Measurements from ENCODE around the gene KRT222.

Gene KRT222

GRCh38 chr17:40614431-40615067 is 50.4 kb downstream of the KRT222 start:
- no peak for DNase-seq

- no peak for DNase-seq
Observed at GRCh38 chr17:40613467-40614154, 51.4 kb downstream of the KRT222 start.

DNA sequence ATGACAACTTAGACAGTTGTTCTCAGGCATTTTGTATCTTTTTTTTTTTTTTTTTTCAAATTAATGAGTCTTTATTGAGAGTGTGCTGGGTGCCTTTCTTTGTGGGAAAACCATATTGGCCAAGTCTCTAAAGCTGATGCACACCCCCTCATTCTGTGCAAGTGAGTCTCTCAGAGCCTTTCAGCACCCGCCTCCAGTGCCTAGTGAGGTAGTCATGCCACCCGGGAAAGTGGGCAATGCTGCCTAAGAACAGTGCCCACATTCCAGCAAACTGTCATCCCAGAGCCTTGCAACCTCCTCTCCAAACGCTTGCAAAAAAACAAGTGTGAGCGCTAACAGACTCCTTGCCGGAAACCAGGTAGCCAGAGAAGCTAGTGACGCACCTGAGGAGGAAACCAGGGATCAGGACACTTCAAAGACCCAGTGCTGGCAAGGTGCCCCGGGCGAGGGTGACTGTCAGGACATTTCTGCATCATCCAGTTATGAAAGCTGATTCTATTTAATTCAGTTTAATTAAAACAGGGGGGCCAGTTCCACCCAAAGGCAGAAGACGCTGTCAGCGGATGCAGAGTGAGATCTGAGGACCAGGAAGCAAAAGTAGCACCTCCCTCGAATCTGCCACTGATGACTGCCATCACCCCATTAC is 52.3 kb downstream of the KRT222 start:
- DNase-seq = peak; percentile 73

- no peak for DNase-seq
Observed at GRCh38 chr17:40611840-40612474, 53.0 kb downstream of the KRT222 start.

DNA sequence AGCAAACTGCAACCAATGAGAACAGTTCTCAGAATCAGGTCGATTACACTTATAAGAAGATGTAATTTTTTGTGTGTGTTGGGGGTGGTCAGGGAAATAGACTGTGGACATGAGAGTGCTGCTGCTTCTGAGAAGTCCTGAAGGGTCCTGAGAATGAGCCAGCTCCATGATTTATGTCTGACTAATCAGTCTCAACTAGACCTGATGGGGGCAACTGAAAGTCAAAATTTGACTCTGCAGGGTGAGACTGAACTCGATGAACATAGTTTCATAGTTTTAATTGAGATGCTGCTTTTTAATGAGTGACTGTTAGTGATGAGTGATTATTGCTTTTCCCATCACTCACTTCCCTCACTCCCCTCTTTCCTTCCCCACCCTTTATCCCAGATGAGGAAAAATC is 54.6 kb downstream of the KRT222 start:
- DNase-seq = no peak

DNA sequence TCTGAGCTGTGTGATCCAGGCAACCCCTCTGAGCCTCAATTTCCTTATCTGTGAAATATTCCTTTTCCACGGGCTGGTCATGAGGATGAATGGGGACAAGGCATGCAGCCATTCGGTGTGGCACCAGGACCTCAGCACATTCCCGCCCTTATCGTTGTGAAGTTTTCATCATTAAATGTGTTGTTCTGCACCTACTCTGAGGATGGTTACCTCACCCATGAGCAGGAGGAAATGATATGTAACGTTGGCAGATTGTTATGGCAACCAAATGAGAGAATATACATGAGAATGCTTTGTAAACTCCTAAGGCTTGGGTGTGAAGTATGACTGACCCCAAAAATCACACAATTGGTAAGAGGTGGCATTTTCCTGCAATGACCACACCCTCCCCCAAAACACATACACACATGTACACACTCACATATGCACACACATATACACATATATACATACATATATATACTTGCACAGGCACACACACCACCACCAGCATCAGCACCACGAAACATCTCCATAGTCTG is 56.9 kb downstream of the KRT222 start:
- no peak for DNase-seq

- DNase-seq = peak; percentile 43
Observed at GRCh38 chr17:40607641-40608040, 57.3 kb downstream of the KRT222 start.

- DNase-seq = no peak
Observed at GRCh38 chr17:40606548-40607353, 58.2 kb downstream of the KRT222 start.

GRCh38 chr17:40605306-40605705 is 59.7 kb downstream of the KRT222 start:
- DNase-seq = peak; percentile 68
